PFSK-1 (cell line): ENCODE results near the gene TSPO2.

Experiments
- FOXP2 ChIP-seq: optimal IDR thresholded peaks from 2 replicates; pipeline ENCODE3; 2011; ENCODE audit warnings: borderline replicate concordance, control low read depth, inconsistent platforms; ENCODE audit not compliant: insufficient read depth; ENCODE audit errors: extremely low read length, extremely low read depth
- POLR2AphosphoS5 ChIP-seq: IDR thresholded peaks from 2 replicates; pipeline ENCODE4 v1.6.1; 2012; ENCODE audit warnings: low read depth, mild to moderate bottlenecking, control low read depth, low read length, moderate library complexity
- REST ChIP-seq, 2 experiments: IDR thresholded peaks; 2 replicates each; pipeline versions ENCODE4 v1.6.1 to v1.8.0; 2011 to 2012; ENCODE audit warnings: low read depth in 2 of 2, low read length in 2 of 2, control low read depth in 1 of 2, inconsistent platforms in 1 of 2, mild to moderate bottlenecking in 1 of 2, moderate library complexity in 1 of 2; ENCODE audit not compliant: insufficient read depth in 1 of 2
- SIN3A ChIP-seq: IDR thresholded peaks from 2 replicates; pipeline ENCODE4 v1.6.1; 2012; ENCODE audit warnings: mild to moderate bottlenecking, low read length, moderate library complexity, borderline replicate concordance; ENCODE audit not compliant: insufficient read depth
- TAF1 ChIP-seq: IDR thresholded peaks from 2 replicates; pipeline ENCODE4 v1.6.1; 2012; ENCODE audit warnings: low read length, control low read depth, borderline replicate concordance; ENCODE audit not compliant: insufficient read depth

TSPO2 gene

GRCh38 chr6:41047745-41048732 is 5.8 kb downstream of the TSPO2 start:
- TF ChIP-seq POLR2AphosphoS5: no peak
- no peak for TF ChIP-seq REST (IDR thresholded peaks at IDR 0.05; ENCODE audit: insufficient read depth in 1 of 2, low read depth in 2 of 2, low read length in 2 of 2)
- no peak for TF ChIP-seq TAF1
- no peak for TF ChIP-seq FOXP2
- TF ChIP-seq SIN3A: no peak

GRCh38 chr6:41049521-41049920 is 7.3 kb downstream of the TSPO2 start:
- TF ChIP-seq FOXP2 (no peak), TAF1 (no peak), SIN3A (no peak), POLR2AphosphoS5 (no peak), REST (IDR thresholded peaks at IDR 0.05; ENCODE audit: insufficient read depth in 1 of 2, low read depth in 2 of 2, low read length in 2 of 2) (no peak)

- TF ChIP-seq REST (IDR thresholded peaks at IDR 0.05; ENCODE audit: insufficient read depth in 1 of 2, low read depth in 2 of 2, low read length in 2 of 2): no peak
- TF ChIP-seq FOXP2: no peak
- no peak for TF ChIP-seq SIN3A
- TF ChIP-seq TAF1: no peak
- no peak for TF ChIP-seq POLR2AphosphoS5
These were observed 7.7 kb downstream of the TSPO2 start for GRCh38 chr6:41049955-41050354.

- no peak for TF ChIP-seq SIN3A
- no peak for TF ChIP-seq TAF1
- no peak for TF ChIP-seq FOXP2
- no peak for TF ChIP-seq POLR2AphosphoS5
- TF ChIP-seq REST (IDR thresholded peaks at IDR 0.05; ENCODE audit: insufficient read depth in 1 of 2, low read depth in 2 of 2, low read length in 2 of 2): no peak
These were observed 8.3 kb downstream of the TSPO2 start for GRCh38 chr6:41050536-41050935.
